Astrocyte (in vitro differentiated cells and primary cell): ENCODE data around the gene CIB4.

Source experiments
- EZH2 ChIP-seq: IDR thresholded peaks from 2 replicates; pipeline ENCODE4 v1.6.1; 2012; ENCODE audit warnings: mild to moderate bottlenecking, low read length, inconsistent platforms; ENCODE audit not compliant: insufficient read depth
- TF ChIP-seq, protein P1 (sequence below): IDR thresholded peaks from 2 replicates; pipeline ENCODE4 v1.5.1; 2011; ENCODE audit warnings: low read depth, mild to moderate bottlenecking, inconsistent platforms, low read length, moderate library complexity; ENCODE audit not compliant: insufficient read depth

DNA sequence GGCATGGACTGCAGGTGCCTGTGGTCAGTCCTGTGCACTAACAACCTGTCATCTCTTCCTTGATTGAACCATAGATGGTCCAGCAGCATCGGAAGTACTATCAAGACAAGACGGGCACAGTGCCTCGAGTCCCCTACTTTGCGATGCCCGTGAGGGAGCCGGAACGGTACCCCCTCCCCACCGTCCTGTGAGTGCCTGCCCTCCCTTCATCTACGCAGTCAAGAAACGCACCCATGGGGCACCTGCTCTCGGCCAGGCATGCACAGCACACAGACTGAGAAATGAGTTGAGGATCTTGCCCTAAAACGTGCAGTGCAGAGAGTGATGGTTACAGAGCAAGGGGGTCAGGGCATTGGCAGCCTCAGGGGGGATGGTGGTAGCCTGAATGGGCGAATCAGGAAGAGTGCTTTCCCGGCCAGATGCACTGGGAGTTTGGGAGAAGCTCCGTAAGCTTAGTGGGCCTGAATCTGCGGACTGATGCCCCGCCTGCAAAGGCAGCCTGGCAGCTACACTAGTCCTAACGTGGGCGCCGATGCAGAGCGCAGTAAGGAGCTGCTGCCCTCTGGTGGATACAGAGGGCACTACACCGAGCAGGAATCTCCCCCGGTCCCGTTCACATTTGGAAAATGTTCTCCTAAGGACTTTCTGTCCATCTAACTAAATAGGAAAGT is 63.6 kb downstream of the CIB4 start:
- TF ChIP-seq, protein P1, sequence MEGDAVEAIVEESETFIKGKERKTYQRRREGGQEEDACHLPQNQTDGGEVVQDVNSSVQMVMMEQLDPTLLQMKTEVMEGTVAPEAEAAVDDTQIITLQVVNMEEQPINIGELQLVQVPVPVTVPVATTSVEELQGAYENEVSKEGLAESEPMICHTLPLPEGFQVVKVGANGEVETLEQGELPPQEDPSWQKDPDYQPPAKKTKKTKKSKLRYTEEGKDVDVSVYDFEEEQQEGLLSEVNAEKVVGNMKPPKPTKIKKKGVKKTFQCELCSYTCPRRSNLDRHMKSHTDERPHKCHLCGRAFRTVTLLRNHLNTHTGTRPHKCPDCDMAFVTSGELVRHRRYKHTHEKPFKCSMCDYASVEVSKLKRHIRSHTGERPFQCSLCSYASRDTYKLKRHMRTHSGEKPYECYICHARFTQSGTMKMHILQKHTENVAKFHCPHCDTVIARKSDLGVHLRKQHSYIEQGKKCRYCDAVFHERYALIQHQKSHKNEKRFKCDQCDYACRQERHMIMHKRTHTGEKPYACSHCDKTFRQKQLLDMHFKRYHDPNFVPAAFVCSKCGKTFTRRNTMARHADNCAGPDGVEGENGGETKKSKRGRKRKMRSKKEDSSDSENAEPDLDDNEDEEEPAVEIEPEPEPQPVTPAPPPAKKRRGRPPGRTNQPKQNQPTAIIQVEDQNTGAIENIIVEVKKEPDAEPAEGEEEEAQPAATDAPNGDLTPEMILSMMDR, result peak; percentile 95
- no peak for TF ChIP-seq EZH2
